Fibroblast of the aortic adventitia (primary cell): Measurements from ENCODE around the gene DENND5A. TPM values are rescaled to one million over a fixed set of nuclear protein-coding genes. Genes with fewer than 3 reads are reported as not detected.
"Not testable (repeated sequence)": the region's sequence is repeated elsewhere in the genome, so short reads cannot be mapped to it uniquely, and the experiment has no call there.

ENCODE experiments used
- DNase-seq: peaks from one replicate; pipeline ENCODE4 v3.0.0-alpha.2; 2010; ENCODE audit warnings: low read depth
- H3K4me3 ChIP-seq: 2 replicates; pipeline ENCODE4 v1.5.1; 2011; ENCODE audit warnings: low read depth, mild to moderate bottlenecking, control low read depth, low read length, moderate library complexity
- total RNA-seq: library from RNA; depleted of rRNA; stranded (reverse); fragments of >200 nt; gene quantifications from 2 replicates; pipeline ENCODE4 v1.2.3, GENCODE V29; 2012; ENCODE audit warnings: low replicate concordance
- TF ChIP-seq, protein P1 (sequence below): IDR thresholded peaks from 2 replicates; pipeline ENCODE4 v1.5.1; 2011; ENCODE audit warnings: mild to moderate bottlenecking, low read length, control low read depth, inconsistent platforms; ENCODE audit not compliant: insufficient read depth

The DENND5A gene
- total RNA-seq, 1 donor = 105 TPM

DNA sequence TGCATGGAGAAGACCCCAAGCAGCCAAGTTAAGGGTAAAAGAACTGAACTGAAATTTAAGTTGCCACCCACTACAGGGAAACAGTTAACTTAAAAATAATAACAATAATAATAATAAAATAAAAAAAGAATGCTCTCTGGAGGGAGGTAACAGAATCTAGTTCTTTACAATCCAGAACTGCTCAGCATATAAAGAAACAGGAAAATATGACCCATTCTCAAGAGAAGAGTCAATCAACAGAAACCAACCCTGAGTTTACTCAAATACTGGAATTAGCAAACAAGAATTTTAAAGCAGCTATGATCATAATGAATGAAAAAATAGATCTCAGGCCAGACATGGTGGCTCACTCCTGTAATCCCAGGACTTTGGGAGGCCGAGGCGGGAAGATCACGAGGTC, 53.8 kb downstream of the DENND5A start:
- H3K4me3 ChIP-seq = no peak overlapping the region
- no peak for DNase-seq
- TF ChIP-seq, protein P1, sequence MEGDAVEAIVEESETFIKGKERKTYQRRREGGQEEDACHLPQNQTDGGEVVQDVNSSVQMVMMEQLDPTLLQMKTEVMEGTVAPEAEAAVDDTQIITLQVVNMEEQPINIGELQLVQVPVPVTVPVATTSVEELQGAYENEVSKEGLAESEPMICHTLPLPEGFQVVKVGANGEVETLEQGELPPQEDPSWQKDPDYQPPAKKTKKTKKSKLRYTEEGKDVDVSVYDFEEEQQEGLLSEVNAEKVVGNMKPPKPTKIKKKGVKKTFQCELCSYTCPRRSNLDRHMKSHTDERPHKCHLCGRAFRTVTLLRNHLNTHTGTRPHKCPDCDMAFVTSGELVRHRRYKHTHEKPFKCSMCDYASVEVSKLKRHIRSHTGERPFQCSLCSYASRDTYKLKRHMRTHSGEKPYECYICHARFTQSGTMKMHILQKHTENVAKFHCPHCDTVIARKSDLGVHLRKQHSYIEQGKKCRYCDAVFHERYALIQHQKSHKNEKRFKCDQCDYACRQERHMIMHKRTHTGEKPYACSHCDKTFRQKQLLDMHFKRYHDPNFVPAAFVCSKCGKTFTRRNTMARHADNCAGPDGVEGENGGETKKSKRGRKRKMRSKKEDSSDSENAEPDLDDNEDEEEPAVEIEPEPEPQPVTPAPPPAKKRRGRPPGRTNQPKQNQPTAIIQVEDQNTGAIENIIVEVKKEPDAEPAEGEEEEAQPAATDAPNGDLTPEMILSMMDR = no peak

DNA sequence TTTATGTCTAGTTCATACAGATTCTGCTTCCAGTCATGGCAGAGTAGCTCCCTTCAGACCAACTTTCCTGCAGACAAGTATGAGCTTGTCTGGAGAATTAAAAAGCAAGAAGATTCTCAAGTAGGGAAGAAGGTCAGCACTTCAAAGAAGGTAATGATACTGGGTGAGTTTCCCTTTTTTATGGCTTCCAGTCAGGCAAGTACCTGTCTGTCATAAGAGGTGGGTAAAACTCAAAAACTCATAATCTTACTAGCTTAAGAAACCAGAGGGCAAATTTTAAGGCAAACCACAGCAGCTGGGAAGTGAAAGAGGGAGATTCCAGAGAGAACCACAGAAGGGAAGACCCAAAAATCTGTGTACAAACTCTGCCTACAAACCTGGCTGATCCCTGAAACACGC, 54.2 kb downstream of the DENND5A start:
- DNase-seq = peak; percentile 55
- TF ChIP-seq, protein P1 = no peak
- H3K4me3 ChIP-seq = no peak overlapping the region

DNA sequence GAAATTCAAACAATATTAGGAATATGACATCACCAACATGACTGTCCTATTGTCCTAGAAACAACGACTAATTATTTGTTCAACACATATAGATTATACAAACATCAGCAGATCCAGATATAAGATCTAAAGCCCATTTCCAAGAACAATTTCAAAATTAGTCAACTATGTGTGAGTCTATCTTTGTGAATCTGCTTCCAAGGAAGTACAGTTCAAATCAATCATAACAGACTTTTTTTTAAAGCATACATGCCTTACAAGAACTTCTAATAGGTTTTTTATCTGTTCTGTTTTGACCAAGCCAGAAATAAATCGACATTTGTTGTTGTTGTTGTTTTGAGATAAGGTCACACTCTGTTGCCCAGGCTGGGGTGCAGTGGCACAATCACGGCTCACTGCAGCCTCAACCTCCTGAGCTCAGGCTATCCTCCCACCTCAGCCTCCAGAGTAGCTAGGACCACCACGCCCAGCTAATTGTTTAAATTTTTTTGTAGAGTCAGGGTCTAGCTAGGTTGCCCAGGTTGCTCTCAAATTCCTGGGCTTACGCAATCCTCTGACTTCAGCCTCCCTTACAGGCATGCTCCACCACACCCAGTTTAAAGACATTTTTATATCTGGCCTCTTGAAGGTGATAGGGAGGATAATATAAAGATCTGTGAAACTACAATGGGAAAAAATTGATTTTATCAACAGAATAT, 54.8 kb downstream of the DENND5A start:
- H3K4me3 ChIP-seq = no peak overlapping the region
- peak; percentile 60 for DNase-seq
- TF ChIP-seq, protein P1 = no peak

DNA sequence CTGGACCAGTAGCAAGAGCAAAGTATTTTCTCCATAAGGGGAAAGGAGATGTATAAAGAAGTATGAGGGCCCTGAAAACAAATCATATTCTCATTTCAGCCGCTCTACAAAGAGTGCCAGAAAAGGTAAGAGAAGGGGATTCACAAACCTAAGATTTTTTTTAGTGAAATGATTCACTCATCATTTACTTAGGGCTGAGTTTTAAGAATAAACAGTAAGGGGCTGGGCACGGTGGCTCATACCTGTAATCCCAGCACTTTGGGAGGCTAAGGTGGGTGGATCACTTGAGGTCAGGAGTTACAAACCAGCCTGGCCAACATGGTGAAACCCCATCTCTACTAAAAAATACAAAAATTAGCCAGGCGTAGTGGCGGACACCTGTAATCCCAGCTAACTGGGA, 55.5 kb downstream of the DENND5A start:
- DNase-seq, H3K4me3 ChIP-seq: not testable (repeated sequence)

DNA sequence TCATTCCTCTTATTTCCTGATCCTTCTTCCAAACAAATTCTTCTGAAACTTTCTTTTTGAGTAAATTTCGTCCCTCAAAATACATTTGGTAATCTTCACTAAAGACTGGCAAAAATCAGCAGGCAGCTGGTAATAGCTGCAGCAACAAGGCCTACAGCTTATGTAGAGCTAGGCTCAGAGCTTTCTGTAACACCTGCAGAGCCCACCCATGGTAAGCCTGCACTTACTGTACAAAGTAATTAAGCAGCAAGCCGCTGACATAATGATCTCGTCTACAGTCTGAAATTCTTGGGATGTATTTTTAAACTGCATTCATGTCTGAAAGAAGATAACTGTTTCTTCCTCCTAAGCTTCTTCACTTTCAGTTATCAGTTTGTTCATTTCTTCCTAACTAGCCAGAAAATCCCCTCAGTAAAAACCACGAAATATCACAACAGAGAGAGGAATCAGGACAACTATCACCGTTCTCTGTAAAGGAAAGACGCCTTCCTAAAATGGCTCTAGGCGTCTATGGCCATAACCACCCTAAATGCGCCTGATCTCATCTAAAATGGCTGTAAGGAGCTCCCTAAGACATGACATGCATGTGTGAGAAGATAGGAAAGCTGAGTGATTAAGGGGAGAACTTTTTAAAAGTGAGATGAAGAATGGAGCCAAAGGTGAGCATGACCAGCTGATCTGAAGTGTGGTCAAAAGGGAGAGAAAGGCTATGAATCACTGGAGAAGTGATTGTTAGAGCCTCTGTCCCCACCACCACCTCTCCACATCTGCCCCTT, 56.2 kb downstream of the DENND5A start:
- TF ChIP-seq, protein P1 = no peak
- H3K4me3 ChIP-seq = no peak overlapping the region
- no peak for DNase-seq

DNA sequence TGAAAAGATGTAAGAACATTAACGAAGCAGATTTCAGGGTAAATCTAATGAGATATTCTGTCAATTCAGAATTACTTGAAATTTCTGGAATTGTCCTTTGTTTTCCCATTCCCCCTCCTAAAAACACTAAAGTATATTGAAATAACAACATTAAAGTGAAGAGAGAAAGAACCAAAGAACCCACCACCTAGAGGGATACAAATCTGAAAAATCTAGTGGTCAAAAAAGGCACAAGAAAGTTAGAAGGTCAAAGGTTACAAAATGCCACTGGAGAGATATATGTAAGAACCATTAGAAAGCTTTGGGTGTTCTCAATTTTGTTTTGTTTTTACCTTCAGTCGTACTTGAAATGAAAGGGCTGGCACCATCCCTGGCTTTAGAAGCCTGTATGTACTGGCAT, 57.9 kb downstream of the DENND5A start:
- no peak overlapping the region for H3K4me3 ChIP-seq
- no peak for DNase-seq
- TF ChIP-seq, protein P1 = no peak

DNA sequence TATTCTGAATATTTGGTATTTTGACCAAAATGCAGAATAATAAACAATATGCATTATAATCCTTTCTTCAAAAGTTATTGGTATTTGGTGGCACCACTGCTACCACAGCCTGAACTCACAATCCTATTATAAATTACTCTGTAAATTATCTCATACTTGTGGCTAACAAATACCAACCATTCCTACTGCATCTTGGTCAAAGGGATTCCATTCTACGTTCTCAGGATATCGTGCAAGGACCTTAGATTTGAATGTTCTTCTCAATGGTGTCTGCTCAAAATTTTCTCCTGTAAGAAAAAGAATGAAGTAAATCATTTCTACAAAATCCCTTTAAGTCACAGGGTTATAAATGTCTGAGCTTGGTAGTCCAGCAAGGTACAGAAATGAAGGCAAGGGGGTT, 58.7 kb downstream of the DENND5A start:
- TF ChIP-seq, protein P1 = no peak
- no peak overlapping the region for H3K4me3 ChIP-seq
- peak; percentile 67 for DNase-seq
